Left ventricle myocardium inferior (tissue), 1 donor: ENCODE results near the gene HOXB3. TPM values are rescaled to one million over a fixed set of nuclear protein-coding genes. Genes with fewer than 3 reads are reported as not detected.

Experiments
- DNase-seq: peaks from one replicate; pipeline ENCODE4 v3.0.0-alpha.2; 2020
- H3K27ac ChIP-seq: fragments of 200-600 bp; replicated peaks from 2 replicates; pipeline ENCODE4 v1.8.0; 2021
- H3K27me3 ChIP-seq: fragments of 200-600 bp; 2 replicates; pipeline ENCODE4 v1.8.0; 2021; ENCODE audit warnings: low read depth
- H3K36me3 ChIP-seq: fragments of 200-600 bp; 2 replicates; pipeline ENCODE4 v1.8.0; 2021
- H3K4me1 ChIP-seq: fragments of 200-600 bp; 2 replicates; pipeline ENCODE4 v1.8.0; 2021
- H3K4me3 ChIP-seq: fragments of 200-600 bp; 2 replicates; pipeline ENCODE4 v1.8.0; 2021; ENCODE audit warnings: mild to moderate bottlenecking, moderate library complexity
- H3K9me3 ChIP-seq: fragments of 200-600 bp; replicated peaks from 2 replicates; pipeline ENCODE4 v1.8.0; 2021
- intact Hi-C: fragments of 100-400 bp; cut with micrococcal nuclease; formaldehyde crosslinking; loops from one replicate; pipeline ENCODE4 v1.11.0; 2022
- total RNA-seq: library from RNA; stranded (reverse); fragmentation: NEBNext Ultra II Directional; extraction: Animal tissue kit (Norgen Biotek cat#: 25700); gene quantifications from one replicate; pipeline ENCODE4 v1.2.1, GENCODE V29; 2021
- TF ChIP-seq, protein P1 (sequence below): fragments of 200-600 bp; IDR thresholded peaks from 2 replicates; pipeline ENCODE4 v1.8.0; 2021; ENCODE audit warnings: antibody characterized with exemption, mild to moderate bottlenecking, borderline replicate concordance
- donor health status: DM: no; HTN: yes; CAD: no; lungs with severe emphysema.

The HOXB3 gene
- total RNA-seq, 1 donor from 2014 or later: 0.91 TPM

DNA sequence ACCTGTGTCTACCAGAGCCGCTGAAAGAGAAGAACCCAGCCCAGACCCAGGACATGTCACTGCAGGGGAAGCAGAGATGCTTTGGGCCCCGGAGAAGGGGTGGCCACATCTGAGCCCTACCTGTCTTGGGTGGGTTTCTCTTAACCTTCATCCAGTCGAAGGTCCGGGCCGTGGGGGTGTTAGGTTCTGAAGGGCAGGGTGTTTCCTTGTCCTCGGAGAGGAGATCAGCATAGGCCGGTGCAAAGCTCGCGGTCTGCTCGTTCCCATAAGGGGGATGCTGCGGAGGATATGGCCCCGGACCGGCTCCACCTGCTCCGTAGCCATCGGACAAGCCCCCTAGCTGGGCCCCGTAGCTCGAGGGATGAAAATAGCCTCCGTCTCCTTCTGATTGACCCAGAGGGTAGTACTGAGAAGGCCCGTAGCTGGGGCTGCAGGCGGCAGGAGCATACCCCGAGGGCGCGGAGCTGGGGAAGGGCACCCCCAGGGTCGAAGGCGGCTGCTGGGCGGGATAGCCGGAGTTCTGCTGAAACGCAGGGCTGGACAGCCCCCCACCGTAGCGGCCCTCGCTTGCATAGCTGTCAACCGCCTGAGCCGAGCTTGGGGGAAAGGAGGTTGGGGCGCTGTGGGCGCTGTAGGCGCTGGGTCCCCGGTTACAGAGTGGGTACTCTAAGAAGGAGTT, 59.7 kb downstream of the HOXB3 start:
- DNase-seq: no peak
- no peak overlapping the region for H3K27ac ChIP-seq
- no peaks in the 10 kb centered on the region for H3K9me3 ChIP-seq
- TF ChIP-seq, protein P1, sequence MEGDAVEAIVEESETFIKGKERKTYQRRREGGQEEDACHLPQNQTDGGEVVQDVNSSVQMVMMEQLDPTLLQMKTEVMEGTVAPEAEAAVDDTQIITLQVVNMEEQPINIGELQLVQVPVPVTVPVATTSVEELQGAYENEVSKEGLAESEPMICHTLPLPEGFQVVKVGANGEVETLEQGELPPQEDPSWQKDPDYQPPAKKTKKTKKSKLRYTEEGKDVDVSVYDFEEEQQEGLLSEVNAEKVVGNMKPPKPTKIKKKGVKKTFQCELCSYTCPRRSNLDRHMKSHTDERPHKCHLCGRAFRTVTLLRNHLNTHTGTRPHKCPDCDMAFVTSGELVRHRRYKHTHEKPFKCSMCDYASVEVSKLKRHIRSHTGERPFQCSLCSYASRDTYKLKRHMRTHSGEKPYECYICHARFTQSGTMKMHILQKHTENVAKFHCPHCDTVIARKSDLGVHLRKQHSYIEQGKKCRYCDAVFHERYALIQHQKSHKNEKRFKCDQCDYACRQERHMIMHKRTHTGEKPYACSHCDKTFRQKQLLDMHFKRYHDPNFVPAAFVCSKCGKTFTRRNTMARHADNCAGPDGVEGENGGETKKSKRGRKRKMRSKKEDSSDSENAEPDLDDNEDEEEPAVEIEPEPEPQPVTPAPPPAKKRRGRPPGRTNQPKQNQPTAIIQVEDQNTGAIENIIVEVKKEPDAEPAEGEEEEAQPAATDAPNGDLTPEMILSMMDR: no peak
- H3K4me3 ChIP-seq: no peak overlapping the region
- H3K27me3 ChIP-seq: peaks cover 100% of the 10 kb centered on the region
- H3K36me3 ChIP-seq: no peaks in the 10 kb centered on the region
- intact Hi-C loops: no loop called here
- H3K4me1 ChIP-seq: peaks cover 6% of the 10 kb centered on the region

DNA sequence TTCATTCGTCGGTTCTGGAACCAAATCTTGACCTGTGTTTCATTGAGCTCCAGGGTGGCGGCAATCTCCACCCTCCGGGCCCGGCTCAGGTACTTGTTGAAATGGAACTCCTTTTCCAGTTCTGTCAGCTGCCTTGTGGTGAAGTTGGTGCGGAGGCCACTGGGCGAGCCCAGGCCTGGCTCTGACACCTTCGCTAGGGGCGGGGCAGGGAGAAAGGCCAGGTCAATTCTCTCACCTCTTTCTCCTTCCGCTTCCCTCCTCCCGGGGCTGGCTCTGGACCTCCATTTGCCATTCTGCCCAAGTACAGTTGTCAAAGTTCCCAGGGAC, 60.4 kb downstream of the HOXB3 start:
- intact Hi-C loops: no loop called here
- DNase-seq: no peak
- TF ChIP-seq, protein P1: no peak

DNA sequence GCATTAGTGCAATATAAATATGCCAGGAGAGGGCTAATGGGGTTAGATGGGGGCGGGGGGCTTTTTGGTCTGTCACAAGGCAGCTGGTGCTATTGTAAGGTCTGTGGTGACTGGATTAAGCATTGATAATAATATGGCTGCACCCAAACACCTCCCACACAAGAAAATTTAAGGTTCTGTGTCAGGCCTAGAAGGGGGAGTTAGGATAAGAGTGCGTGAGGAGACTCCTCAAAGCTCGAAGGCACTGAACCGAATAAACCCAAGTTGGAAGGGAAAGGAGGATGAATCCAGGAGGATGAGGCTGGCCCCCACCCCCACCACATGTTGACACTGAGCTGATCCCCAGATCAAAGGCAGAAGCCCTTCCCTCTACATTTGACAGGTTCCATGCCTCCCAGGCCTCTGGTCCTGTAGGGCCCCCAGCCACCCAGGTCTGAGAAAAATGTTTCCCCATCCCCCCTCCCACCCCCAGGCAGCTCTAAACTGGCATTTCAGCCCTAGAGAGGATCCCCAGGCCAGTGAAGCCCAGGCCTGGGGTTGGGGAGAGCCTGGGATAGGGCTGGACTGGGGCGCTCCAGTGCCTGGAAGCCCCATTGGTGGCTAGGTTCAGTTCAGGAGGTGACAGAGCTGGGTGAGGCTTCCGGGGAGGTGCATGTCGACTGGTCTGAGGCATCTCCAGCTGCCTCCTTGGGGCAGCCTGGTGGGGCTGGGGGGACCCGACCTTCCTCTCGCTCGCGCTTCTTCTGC, 60.9 kb downstream of the HOXB3 start:
- Histone ChIP-seq H3K27ac (no peak overlapping the region), H3K4me1 (peaks cover 6% of the 10 kb centered on the region), H3K9me3 (no peaks in the 10 kb centered on the region), H3K36me3 (no peaks in the 10 kb centered on the region), H3K4me3 (no peak overlapping the region), H3K27me3 (peaks cover 100% of the 10 kb centered on the region)
- intact Hi-C loops: no loop called here
- DNase-seq: no peak
- TF ChIP-seq, protein P1: no peak

More for the DNA sequence above, 60.4 kb downstream of the HOXB3 start:
- Histone ChIP-seq H3K4me3 (no peak overlapping the region), H3K9me3 (no peaks in the 10 kb centered on the region), H3K36me3 (no peaks in the 10 kb centered on the region), H3K27me3 (peaks cover 100% of the 10 kb centered on the region), H3K27ac (no peak overlapping the region), H3K4me1 (peaks cover 6% of the 10 kb centered on the region)

DNA sequence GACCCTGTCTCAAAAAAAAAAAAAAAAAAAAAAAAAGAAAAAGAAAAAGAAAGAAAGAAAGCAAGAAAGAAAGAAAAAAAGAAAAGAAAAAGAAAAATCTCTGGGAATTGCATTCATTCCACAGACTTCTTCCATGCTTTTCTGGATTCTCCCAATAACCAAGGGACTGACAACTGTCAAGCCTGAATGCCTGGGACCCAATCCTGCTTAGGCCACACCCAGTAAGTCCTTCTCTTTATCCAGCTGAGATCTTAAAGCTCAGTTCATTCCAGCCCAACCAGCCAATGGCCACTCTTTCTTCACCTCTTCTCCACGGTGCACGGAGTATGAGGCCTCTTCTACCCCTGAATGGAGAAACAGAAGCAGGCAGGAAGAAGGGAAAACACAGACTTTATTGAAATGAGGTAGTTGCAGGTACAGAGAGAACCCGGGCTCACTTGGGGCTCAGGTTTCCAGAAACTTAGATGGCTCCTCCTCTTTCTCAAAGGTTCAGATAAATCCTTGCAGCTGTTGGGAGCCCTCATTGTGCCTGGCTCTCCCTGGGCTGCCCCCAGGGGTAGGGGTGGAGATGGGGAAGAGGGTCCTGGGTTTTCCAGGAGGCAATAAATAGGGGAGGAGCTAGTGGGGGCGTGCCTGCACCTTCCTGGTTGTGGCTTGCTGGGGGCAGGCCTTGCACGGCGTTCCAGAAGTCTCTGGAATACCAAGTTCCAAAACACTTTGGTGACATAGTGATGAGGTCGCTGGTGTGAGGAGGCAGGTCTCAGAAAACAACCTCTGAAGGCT, 61.7 kb downstream of the HOXB3 start:
- H3K9me3 ChIP-seq: no peaks in the 10 kb centered on the region
- peaks cover 100% of the 10 kb centered on the region for H3K27me3 ChIP-seq
- H3K4me3 ChIP-seq: no peak overlapping the region
- no peak overlapping the region for H3K27ac ChIP-seq
- intact Hi-C loops: no loop called here
- TF ChIP-seq, protein P1: no peak
- H3K36me3 ChIP-seq: no peaks in the 10 kb centered on the region
- H3K4me1 ChIP-seq: peaks cover 6% of the 10 kb centered on the region
- no peak for DNase-seq

- peaks cover 100% of the 10 kb centered on the region for H3K27me3 ChIP-seq
- H3K9me3 ChIP-seq: no peaks in the 10 kb centered on the region
- H3K36me3 ChIP-seq: no peaks in the 10 kb centered on the region
- no peak overlapping the region for H3K4me3 ChIP-seq
- peaks cover 6% of the 10 kb centered on the region for H3K4me1 ChIP-seq
- no peak overlapping the region for H3K27ac ChIP-seq
- intact Hi-C loops: no loop called here
- TF ChIP-seq, protein P1: no peak
- DNase-seq: no peak
Observed at GRCh38 chr17:48527547-48527932, 62.5 kb downstream of the HOXB3 start.
